T-helper 17 cell (primary cell): Measurements from ENCODE around the gene CTSC. TPM values are rescaled to one million over a fixed set of nuclear protein-coding genes. Genes with fewer than 3 reads are reported as not detected.

Source experiments
- ATAC-seq: fragments of 150-1000 bp; cut with Tn5 transposase; 2 replicates; pipeline ENCODE4 v1.10.0; 2021; ENCODE audit warnings: mild to moderate bottlenecking, moderate library complexity
- DNase-seq, 3 donors: peaks; one replicate each; pipeline versions ENCODE4 v3.0.0 to v3.0.0-alpha.2; 2020 to 2021
- H3K9me3 ChIP-seq: one replicate; pipeline ENCODE4 v1.7.0; 2013; ENCODE audit warnings: low read length, mild to moderate bottlenecking; ENCODE audit not compliant: control insufficient read depth, poor library complexity, severe bottlenecking
- H3K27ac Mint-ChIP-seq: one replicate; pipeline ENCODE4 v1.8.0; 2022; ENCODE audit warnings: mild to moderate bottlenecking, moderate library complexity, mixed read lengths
- H3K27me3 Mint-ChIP-seq: one replicate; pipeline ENCODE4 v1.8.0; 2022; ENCODE audit warnings: mixed read lengths
- H3K36me3 Mint-ChIP-seq: one replicate; pipeline ENCODE4 v1.8.0; 2022; ENCODE audit warnings: low read depth, mixed read lengths
- H3K4me1 Mint-ChIP-seq: one replicate; pipeline ENCODE4 v1.8.0; 2022; ENCODE audit warnings: mild to moderate bottlenecking, mixed read lengths
- H3K4me3 Mint-ChIP-seq: one replicate; pipeline ENCODE4 v1.8.0; 2022; ENCODE audit warnings: mild to moderate bottlenecking, moderate library complexity, mixed read lengths
- total RNA-seq, 4 donors: library from RNA in 2 of 4; stranded (reverse) in 2 of 4; gene quantifications; one replicate each; pipeline ENCODE4 v1.2.3 and lab custom pipeline; 2022 to 2026

The CTSC gene
- total RNA-seq, 2 donors from 2014 or later, result 52.8 to 69.8 TPM

DNA sequence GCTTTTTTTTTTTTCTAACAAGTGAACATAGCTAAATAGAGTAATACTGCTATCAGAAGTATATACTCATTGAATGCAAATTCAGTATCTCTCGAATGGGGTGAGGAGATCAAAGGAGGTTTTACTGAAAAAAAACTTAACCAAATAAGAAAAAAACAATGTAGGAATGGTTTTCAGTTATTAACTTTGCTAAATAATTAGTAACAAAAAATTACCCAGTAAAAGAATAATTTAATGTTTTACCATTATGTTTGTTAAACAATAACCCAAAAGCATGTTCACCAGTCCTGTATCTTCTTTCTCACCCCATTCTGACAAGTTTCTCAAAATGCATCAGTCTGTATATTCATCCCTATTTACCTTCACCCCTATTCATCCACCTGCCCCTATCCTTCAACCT lies 22.6 kb upstream of the CTSC start:
- no peak for ATAC-seq
- Mint-ChIP-seq H3K27ac (no peak overlapping the region), H3K4me3 (no peak overlapping the region), H3K27me3 (no peaks in the 10 kb centered on the region), H3K4me1 (peaks cover 25% of the 10 kb centered on the region), H3K36me3 (no peaks in the 10 kb centered on the region)
- H3K9me3 ChIP-seq, result no peaks in the 10 kb centered on the region
- DNase-seq, result no peak

DNA sequence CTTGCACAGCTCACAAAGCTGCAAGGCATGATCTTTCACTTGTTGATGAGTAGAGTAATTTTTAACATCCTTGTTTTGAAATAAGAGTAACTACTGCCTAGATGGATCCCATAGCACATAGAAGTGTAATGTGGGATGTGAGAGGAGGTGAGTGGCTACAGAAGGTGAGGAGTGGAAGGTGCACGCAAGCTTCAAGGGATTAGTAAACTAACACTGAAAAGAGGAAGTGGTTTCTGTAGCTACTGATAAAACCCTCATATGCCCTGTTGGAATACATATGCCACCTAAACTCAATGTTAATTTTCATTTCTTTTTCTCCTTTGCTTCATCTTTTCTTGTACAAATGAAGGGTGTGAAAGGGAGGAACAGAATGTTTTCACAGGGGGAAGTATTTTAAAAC lies 22.0 kb upstream of the CTSC start:
- DNase-seq, result no peak
- H3K36me3 Mint-ChIP-seq, result peaks cover 3% of the 10 kb centered on the region
- H3K4me3 Mint-ChIP-seq, result no peak overlapping the region
- H3K27ac Mint-ChIP-seq, result no peak overlapping the region
- peaks cover 29% of the 10 kb centered on the region for H3K4me1 Mint-ChIP-seq
- H3K9me3 ChIP-seq, result no peaks in the 10 kb centered on the region
- peak; percentile 54 for ATAC-seq
- H3K27me3 Mint-ChIP-seq, result no peaks in the 10 kb centered on the region

DNA sequence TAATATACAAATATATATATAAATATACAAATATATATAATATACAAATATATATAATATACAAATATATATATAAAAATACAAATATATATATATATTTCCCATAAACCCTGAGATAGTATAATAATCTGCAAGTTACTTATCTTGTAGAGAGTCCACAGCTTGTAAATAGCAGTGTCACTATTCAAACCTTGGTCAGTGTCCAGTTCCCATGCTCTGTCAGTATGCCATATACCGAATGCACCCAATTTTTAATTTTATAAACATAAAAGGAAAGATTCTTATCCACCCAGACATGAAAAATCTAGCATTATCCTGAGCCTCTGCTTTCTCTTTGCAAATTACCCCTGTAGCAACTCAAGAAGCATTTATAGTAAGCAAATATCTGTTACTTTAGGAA lies 21.6 kb upstream of the CTSC start:
- peaks cover 3% of the 10 kb centered on the region for H3K36me3 Mint-ChIP-seq
- H3K27ac Mint-ChIP-seq, result no peak overlapping the region

DNA sequence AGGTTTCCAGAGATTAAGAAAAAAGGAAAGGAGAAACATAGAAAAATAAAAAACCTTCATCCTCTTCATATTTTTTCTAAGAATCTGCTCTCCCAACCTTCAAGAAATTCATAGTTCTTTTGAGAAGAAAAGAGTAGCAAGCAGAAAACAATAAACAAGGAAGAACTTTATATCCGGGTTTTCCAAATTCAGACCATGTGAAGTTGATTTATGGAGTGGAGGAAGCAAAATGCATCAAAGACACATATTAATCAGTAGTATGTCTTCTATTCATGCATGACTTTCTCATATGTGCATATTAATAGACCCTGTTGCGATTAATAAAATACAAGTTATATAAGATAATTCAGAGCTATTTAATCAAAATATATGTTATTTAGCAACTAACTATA lies 20.5 kb upstream of the CTSC start:
- H3K27ac Mint-ChIP-seq, result peak overlapping the region; percentile 47
- no peak for DNase-seq
- H3K4me1 Mint-ChIP-seq, result peaks cover 23% of the 10 kb centered on the region
- peaks cover 5% of the 10 kb centered on the region for H3K36me3 Mint-ChIP-seq
- H3K9me3 ChIP-seq, result no peaks in the 10 kb centered on the region
- H3K4me3 Mint-ChIP-seq, result peak overlapping the region; percentile 19
- H3K27me3 Mint-ChIP-seq, result no peaks in the 10 kb centered on the region
- no peak for ATAC-seq

More for the DNA sequence above, 21.6 kb upstream of the CTSC start:
- no peaks in the 10 kb centered on the region for H3K9me3 ChIP-seq
- Mint-ChIP-seq H3K27me3 (no peaks in the 10 kb centered on the region), H3K4me3 (no peak overlapping the region), H3K4me1 (peaks cover 27% of the 10 kb centered on the region)
- DNase-seq (no peak), ATAC-seq (no peak)

DNA sequence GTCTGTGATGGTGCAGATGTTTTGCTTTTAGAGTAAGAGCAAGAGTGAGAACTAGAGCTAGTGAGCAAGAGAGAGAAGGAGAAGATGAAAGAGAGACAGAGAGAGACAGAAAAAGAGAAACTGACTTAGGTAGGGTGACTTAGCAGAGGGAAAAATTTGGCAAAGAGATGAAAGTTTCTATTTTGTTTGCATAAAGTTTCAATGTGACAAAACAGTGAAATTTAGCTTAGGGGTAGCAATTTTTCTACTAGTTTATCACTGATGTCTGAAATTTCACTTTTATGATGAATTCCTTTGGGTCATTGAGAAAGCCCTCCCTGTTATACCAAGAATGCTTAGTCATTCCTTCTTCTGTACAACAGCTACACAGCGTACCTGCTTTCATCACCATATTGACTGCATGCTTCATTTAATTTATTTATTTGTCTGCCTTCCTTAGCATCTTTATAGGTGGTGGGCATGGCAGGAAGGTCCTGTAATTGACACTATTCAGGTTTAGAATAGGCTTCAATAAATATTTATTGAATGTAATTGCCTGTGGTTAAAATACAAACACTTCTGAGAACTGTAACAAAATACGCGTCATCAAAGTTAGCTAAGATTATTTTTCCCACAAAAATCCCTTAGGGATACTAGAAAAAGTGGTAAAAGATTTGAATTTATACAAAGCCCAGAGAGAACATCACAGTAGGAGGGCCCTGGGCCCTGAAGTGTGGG lies 19.9 kb upstream of the CTSC start:
- Mint-ChIP-seq H3K4me1 (peaks cover 23% of the 10 kb centered on the region), H3K27ac (peak overlapping the region; percentile 47), H3K27me3 (no peaks in the 10 kb centered on the region), H3K36me3 (peaks cover 5% of the 10 kb centered on the region), H3K4me3 (peak overlapping the region; percentile 19)
- ATAC-seq, result no peak
- H3K9me3 ChIP-seq, result no peaks in the 10 kb centered on the region
- DNase-seq, result no peak

DNA sequence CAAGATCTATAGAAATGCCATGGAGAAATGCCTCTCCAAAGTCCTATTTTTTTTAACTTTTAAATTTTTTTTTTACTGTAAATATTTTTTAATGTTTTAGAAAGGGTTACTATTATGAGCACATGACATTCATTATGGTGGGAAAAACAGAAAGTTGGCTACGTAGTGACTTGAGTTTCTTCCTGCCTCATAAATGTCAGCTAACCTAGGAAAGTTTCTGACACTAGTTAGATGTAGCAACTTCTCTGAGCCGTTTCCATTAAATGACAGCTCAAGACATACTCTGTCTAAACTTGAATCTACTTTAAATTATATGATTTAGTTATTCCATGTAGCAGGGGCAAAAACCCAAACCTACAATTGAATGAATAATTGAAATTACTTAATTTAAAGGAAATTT lies 18.4 kb upstream of the CTSC start:
- Mint-ChIP-seq H3K4me1 (peaks cover 23% of the 10 kb centered on the region), H3K27me3 (no peaks in the 10 kb centered on the region), H3K36me3 (peaks cover 5% of the 10 kb centered on the region), H3K27ac (no peak overlapping the region), H3K4me3 (no peak overlapping the region)
- no peaks in the 10 kb centered on the region for H3K9me3 ChIP-seq
- no peak for ATAC-seq
- no peak for DNase-seq

DNA sequence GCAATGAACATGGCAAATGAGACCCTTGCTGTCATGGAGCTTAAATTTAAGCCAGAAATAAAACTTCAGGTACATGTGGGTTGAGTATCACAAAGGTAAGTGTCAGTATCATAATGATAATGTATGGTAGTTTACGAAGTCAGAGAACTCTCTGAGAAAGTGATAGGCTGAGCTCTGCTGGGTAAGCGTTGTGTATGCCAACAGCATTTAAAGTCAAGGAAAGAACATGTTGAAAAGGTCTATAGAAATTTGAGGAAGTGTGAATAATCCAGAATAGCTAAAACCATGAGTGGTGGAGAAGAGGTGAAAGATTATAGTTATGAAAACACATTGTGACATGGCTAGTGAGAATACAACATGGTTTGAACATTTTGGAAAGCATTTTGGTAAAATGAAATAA lies 17.4 kb upstream of the CTSC start:
- no peaks in the 10 kb centered on the region for H3K9me3 ChIP-seq
- ATAC-seq, result no peak
- DNase-seq, result no peak
- peaks cover 20% of the 10 kb centered on the region for H3K4me1 Mint-ChIP-seq
- peaks cover 5% of the 10 kb centered on the region for H3K36me3 Mint-ChIP-seq
- H3K27me3 Mint-ChIP-seq, result no peaks in the 10 kb centered on the region
- H3K27ac Mint-ChIP-seq, result peak overlapping the region; percentile 37
- H3K4me3 Mint-ChIP-seq, result peak overlapping the region; percentile 43

DNA sequence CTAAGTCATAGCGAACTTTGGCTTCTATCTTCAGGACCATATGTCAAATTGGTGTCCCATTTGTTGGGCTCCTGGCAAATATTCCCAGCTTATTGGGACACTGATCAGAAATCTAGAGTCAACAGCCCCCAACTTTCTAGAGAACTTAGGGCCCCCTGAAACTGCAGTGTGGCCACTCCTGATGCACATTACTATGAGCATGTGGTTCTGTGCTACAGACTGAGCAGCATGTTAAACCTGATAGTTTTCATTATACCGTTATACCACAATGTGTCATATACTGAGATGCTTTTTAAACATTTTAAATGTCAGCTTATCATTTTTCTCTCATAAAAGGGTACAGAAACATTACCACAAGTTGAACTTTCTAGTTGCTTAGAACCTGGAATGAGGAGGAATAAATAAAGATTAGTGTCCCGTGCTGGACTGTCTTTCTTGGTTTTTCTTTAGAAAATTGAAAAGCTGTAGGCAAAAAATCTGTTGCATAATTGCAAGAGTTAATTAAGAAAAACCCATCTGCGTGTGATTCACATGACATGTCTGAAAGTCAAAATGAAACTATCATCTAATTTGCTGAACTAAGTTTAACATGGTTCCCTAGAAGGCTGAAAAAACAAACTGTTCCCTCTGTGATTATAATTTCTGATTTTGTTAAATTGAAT lies 16.4 kb upstream of the CTSC start:
- Mint-ChIP-seq H3K27me3 (no peaks in the 10 kb centered on the region), H3K36me3 (peaks cover 5% of the 10 kb centered on the region), H3K4me3 (no peak overlapping the region), H3K4me1 (peaks cover 14% of the 10 kb centered on the region), H3K27ac (peak overlapping the region; percentile 37)
- no peak for DNase-seq
- peak; percentile 41 for ATAC-seq
- H3K9me3 ChIP-seq, result no peaks in the 10 kb centered on the region

DNA sequence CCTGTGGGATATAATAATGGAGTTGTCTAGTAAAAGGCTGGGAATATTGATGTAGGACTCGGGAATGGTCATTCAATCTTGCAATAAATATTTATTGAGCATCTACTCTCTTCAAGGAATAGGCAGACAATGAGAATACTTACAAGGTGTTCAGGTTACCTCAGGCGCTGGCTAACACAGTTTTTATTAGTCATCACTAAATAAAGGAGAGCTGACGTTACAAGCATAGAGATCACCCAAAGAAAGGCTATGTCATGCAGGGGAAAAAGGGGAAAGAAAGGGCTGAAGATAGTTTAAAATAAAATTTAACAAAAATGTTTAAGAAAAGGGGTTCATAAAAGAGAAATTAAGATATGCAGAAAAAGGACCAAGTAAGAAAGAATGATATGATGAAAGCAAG lies 15.8 kb upstream of the CTSC start:
- no peaks in the 10 kb centered on the region for H3K9me3 ChIP-seq
- H3K27me3 Mint-ChIP-seq, result no peaks in the 10 kb centered on the region
- peak overlapping the region; percentile 37 for H3K27ac Mint-ChIP-seq
- ATAC-seq (no peak), DNase-seq (no peak)
- no peak overlapping the region for H3K4me3 Mint-ChIP-seq
- peaks cover 5% of the 10 kb centered on the region for H3K36me3 Mint-ChIP-seq
- peaks cover 14% of the 10 kb centered on the region for H3K4me1 Mint-ChIP-seq

DNA sequence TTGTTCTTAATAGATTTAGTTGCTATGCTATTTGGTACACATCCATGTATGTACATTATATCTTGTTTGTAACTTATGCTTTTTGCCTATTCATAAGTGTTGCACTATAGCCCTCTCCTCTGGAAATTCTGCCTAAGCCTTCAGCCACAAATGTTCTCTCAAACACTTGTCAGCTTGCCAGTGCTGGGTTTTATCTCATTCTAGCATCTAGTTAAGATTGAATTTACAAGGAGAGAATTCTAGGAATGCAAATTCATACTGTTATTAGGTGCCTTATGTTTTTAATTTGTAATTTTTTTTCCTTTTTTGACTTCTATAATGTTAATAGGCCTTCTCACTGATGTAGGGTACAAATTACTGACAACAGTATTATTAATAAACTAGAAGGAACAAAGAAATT lies 14.6 kb upstream of the CTSC start:
- peaks cover 5% of the 10 kb centered on the region for H3K36me3 Mint-ChIP-seq
- H3K27me3 Mint-ChIP-seq, result no peaks in the 10 kb centered on the region
- DNase-seq, result no peak
- no peak for ATAC-seq
- no peak overlapping the region for H3K27ac Mint-ChIP-seq
- peaks cover 9% of the 10 kb centered on the region for H3K4me1 Mint-ChIP-seq
- H3K9me3 ChIP-seq, result no peaks in the 10 kb centered on the region
- no peak overlapping the region for H3K4me3 Mint-ChIP-seq

DNA sequence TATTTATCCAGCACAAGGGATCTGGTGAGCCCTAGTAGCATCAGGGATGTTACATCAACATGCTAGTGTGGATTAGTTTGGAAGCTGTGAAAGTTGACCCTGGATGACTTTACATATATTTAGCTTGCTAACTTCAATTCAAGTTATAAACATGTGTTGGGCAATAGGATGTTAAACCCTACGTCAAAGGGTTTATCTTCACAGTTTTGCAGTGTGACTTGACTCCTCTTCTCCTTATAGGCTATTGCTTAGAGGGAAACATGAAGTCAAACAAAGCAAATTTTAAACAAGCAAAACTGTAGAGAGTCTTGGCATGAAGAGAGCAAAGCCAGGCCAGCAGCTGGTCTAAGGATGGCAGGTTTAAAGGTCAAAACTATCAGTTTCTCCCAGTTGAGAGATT lies 11.3 kb upstream of the CTSC start:
- no peak overlapping the region for H3K27ac Mint-ChIP-seq

DNA sequence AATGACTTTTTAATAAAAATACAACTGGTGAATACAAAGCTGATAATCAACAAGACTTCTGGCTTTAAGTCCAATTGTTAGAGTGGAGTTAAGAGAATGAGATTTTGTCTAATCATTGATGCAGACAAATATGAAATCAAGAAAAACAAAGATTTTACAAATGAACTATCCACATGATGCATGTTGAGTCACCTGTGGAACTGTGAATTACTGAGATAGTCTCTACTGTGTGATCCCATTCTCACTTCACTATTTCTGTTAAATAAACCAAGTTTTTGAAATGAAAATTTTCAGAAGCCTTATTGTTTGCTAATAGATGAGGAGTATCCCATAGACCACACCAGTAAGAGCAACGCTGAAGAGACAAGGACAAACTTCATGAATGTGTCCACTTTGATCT lies 8.4 kb upstream of the CTSC start:
- H3K9me3 ChIP-seq, result no peaks in the 10 kb centered on the region
- H3K4me1 Mint-ChIP-seq, result peaks cover 8% of the 10 kb centered on the region
- peaks cover 2% of the 10 kb centered on the region for H3K36me3 Mint-ChIP-seq
- ATAC-seq (no peak), DNase-seq (no peak)
- H3K27ac Mint-ChIP-seq, result no peak overlapping the region
- H3K4me3 Mint-ChIP-seq, result no peak overlapping the region
- no peaks in the 10 kb centered on the region for H3K27me3 Mint-ChIP-seq

More for the DNA sequence above, 11.3 kb upstream of the CTSC start:
- H3K27me3 Mint-ChIP-seq, result no peaks in the 10 kb centered on the region
- H3K4me3 Mint-ChIP-seq, result no peak overlapping the region
- ATAC-seq (no peak), DNase-seq (no peak)
- peaks cover 5% of the 10 kb centered on the region for H3K36me3 Mint-ChIP-seq
- H3K9me3 ChIP-seq, result no peaks in the 10 kb centered on the region
- H3K4me1 Mint-ChIP-seq, result peaks cover 7% of the 10 kb centered on the region

DNA sequence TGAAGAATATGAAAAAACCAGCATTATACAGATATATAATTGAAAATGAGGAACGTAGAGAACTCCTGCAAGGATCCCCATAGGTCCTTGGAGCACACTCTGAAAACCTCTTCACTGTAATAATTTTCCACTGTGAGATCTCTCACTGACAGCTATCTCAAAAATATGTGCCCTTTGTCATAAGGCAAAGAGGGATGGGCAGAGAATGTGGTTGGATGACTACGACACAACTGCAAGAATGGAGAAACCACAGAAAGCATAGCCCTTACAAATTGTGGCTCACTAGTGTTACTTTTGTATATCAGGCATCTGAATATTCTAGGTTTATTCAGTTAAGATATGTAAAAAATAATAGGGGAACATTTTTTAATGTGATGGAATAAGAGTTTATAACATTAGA lies 7.9 kb upstream of the CTSC start:
- Mint-ChIP-seq H3K27me3 (no peaks in the 10 kb centered on the region), H3K4me1 (peaks cover 8% of the 10 kb centered on the region), H3K4me3 (no peak overlapping the region), H3K36me3 (peaks cover 2% of the 10 kb centered on the region), H3K27ac (no peak overlapping the region)
- ATAC-seq (no peak), DNase-seq (no peak)
- H3K9me3 ChIP-seq, result no peaks in the 10 kb centered on the region

DNA sequence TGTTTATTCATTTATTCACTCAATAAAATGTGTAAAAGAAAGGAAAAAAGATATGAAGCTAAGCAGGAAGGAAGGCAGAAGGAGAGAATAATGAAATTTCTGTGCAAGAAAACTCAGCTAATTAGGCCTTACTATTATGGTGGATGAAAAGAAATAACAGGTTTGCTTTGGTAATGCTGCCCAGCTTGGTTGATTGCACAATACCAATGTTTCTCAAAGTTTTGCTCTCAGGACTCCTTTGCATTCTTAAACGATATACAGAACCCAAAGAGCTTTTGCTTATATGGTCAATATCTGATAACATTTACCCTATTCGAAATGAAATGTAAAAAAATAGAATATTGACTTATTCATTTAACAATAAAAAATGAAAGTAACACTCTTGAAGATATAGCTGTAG lies 7.3 kb upstream of the CTSC start:
- Mint-ChIP-seq H3K27ac (no peak overlapping the region), H3K36me3 (peaks cover 2% of the 10 kb centered on the region), H3K27me3 (no peaks in the 10 kb centered on the region)

More for the DNA sequence above, 7.3 kb upstream of the CTSC start:
- H3K9me3 ChIP-seq, result no peaks in the 10 kb centered on the region
- Mint-ChIP-seq H3K4me1 (peaks cover 10% of the 10 kb centered on the region), H3K4me3 (no peak overlapping the region)
- ATAC-seq (no peak), DNase-seq (no peak)
